Fibroblast of the aortic adventitia (primary cell): ENCODE measurements around the gene COL7A1. TPM values are rescaled to one million over a fixed set of nuclear protein-coding genes. Genes with fewer than 3 reads are reported as not detected.

Source experiments
- DNase-seq: peaks from one replicate; pipeline ENCODE4 v3.0.0-alpha.2; 2010; ENCODE audit warnings: low read depth
- H3K4me3 ChIP-seq: 2 replicates; pipeline ENCODE4 v1.5.1; 2011; ENCODE audit warnings: low read depth, mild to moderate bottlenecking, control low read depth, low read length, moderate library complexity
- CTCF ChIP-seq: IDR thresholded peaks from 2 replicates; pipeline ENCODE4 v1.5.1; 2011; ENCODE audit warnings: mild to moderate bottlenecking, low read length, control low read depth, inconsistent platforms; ENCODE audit not compliant: insufficient read depth
- total RNA-seq: library from RNA; depleted of rRNA; stranded (reverse); fragments of >200 nt; gene quantifications from 2 replicates; pipeline ENCODE4 v1.2.3, GENCODE V29; 2012; ENCODE audit warnings: low replicate concordance

COL7A1 gene
- total RNA-seq, 1 donor, result 10.2 TPM

- TF ChIP-seq CTCF, result no peak
- DNase-seq, result no peak
- H3K4me3 ChIP-seq, result no peak overlapping the region
These were observed 2.3 kb upstream of the COL7A1 start for GRCh38 chr3:48597408-48597800.

- no peak for TF ChIP-seq CTCF
- no peak overlapping the region for H3K4me3 ChIP-seq
- no peak for DNase-seq
These were observed 1.7 kb upstream of the COL7A1 start for GRCh38 chr3:48596676-48597407.

GRCh38 chr3:48596157-48596556 lies 1.0 kb upstream of the COL7A1 start:
- no peak for DNase-seq
- no peak for TF ChIP-seq CTCF
- no peak overlapping the region for H3K4me3 ChIP-seq

- TF ChIP-seq CTCF, result no peak
- peak overlapping the region; percentile 6 for H3K4me3 ChIP-seq
- DNase-seq, result peak; percentile 75
These were observed 495 bp upstream of the COL7A1 start for GRCh38 chr3:48595526-48596121.

GRCh38 chr3:48594417-48595049 lies 596 bp downstream of the COL7A1 start:
- H3K4me3 ChIP-seq, result peak overlapping the region; percentile 61
- TF ChIP-seq CTCF, result no peak
- DNase-seq, result no peak

- no peak for DNase-seq
- no peak for TF ChIP-seq CTCF
- no peak overlapping the region for H3K4me3 ChIP-seq
These were observed 1.8 kb downstream of the COL7A1 start for GRCh38 chr3:48593337-48593736.
